ENCODE measurements around the gene PRTN3.

PRTN3 gene

DNA sequence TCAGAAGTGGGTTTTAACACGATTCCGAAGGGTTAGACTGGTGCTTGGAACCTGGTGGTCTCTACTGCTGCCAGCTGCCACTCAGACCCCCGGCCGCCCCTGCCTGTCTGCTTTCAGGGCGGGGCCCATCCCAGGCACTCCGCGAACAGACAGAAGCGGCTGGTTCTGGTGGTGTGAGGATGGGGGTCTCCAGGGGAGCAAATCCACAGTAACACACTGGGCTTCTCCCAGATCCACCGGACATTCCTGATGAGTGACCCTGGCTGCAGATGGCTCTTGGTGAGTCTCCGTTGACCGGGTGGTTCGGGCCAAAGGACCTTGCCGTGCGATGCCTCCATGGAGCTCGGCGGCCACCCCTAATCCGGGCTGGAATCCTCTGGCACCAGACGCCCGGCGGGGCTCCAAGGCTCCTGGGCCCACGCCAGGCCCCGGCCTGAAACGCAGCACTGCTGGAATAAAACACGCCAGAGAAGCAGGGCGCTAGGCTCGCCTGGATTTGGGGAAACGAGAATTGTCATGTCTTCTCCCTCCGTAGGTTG, 45.7 kb upstream of the PRTN3 start:
- Histone ChIP-seq H3K79me1 (ENCODE audit: low read length) (no peaks in the 10 kb centered on the region), H4K8ac (ENCODE audit: low read depth, low read length) (no peak overlapping the region), H3K36me3 (ENCODE audit: control insufficient read depth, insufficient read depth, low read length) (no peaks in the 10 kb centered on the region), H3K4me2 (ENCODE audit: low read length) (no peak overlapping the region), H2BK120ac (ENCODE audit: low read depth, low read length) (no peak overlapping the region), H3K18ac (ENCODE audit: low read length) (no peak overlapping the region), H3K23ac (ENCODE audit: low read length) (no peak overlapping the region), H2BK5ac (ENCODE audit: low read length) (no peak overlapping the region), H3K79me2 (ENCODE audit: control insufficient read depth, insufficient read depth, low read length) (peaks cover 23% of the 10 kb centered on the region), H4K5ac (ENCODE audit: low read length) (no peak overlapping the region), H3K4me3 (ENCODE audit: low read length) (no peak overlapping the region), H3K27ac (ENCODE audit: low read depth, low read length) (no peak overlapping the region), H3K56ac (ENCODE audit: low read length) (no peak overlapping the region), H3K4ac (ENCODE audit: low read depth, low read length) (no peak overlapping the region), H3K4me1 (ENCODE audit: control insufficient read depth, low read depth, low read length) (peaks cover under 1% of the 10 kb centered on the region), H3K9ac (ENCODE audit: low read length) (no peak overlapping the region), H2AK5ac (ENCODE audit: low read length) (no peak overlapping the region), H3K27me3 (ENCODE audit: insufficient read depth, low read length, poor library complexity) (no peaks in the 10 kb centered on the region), H2BK15ac (replicated peaks; ENCODE audit: low read depth) (no peak overlapping the region)
- no peak for DNase-seq
- WGBS (ENCODE audit: extremely low coverage, insufficient coverage, low lambda C conversion rate): no CpG with 5 or more reads among the region's 28 CpGs

DNA sequence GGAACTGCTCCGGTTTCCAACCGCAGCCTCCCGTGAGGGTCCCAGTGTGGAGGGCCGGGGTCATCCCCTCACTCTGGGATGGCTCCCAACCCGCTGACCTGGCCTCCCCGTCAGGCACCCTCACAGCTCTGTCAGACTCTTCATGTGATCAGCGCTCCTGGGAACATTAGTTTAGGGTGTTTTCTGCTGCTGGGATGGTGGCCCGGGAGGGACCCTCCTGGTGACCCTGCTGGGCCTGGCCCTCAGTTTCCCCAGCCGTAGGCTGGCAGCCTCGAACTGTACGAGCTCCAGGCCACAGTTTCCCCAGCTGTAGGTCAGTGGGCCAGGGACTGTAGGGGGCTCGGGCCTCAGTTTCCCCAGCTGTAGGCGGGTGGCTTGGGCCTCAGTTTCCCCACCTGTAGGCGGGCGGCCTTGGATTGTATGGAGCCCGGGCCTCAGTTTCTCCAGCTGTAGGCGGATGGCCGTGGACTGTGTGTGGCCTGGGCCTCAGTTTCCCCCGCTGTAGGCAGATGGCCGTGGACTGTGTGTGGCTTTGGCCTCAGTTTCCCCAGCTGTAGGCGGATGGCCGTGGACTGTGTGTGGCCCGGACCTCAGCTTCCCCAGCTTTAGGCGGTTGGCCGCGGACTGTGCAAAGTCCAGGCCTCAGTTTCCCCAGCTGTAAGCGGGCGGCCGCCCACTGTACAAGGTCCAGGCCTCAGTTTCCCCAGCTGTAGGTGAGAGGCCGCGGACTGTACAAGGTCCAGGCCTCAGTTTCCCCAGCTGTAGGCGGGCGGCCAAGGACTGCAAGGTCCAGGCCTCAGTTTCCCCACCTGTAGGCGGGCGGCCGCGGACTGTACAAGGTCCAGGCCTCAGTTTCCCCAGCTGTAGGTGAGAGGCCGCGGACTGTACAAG, 44.9 kb upstream of the PRTN3 start:
- no peak overlapping the region for H3K23ac ChIP-seq (ENCODE audit: low read length)
- H3K9ac ChIP-seq (ENCODE audit: low read length): no peak overlapping the region
- H3K79me1 ChIP-seq (ENCODE audit: low read length): no peaks in the 10 kb centered on the region
- WGBS (ENCODE audit: extremely low coverage, insufficient coverage, low lambda C conversion rate): no CpG with 5 or more reads among the region's 39 CpGs
- H2AK5ac ChIP-seq (ENCODE audit: low read length): no peak overlapping the region
- no peak overlapping the region for H4K8ac ChIP-seq (ENCODE audit: low read depth, low read length)
- DNase-seq: no peak
- no peak overlapping the region for H4K5ac ChIP-seq (ENCODE audit: low read length)
- H3K27me3 ChIP-seq (ENCODE audit: insufficient read depth, low read length, poor library complexity): no peaks in the 10 kb centered on the region
- H3K79me2 ChIP-seq (ENCODE audit: control insufficient read depth, insufficient read depth, low read length): peaks cover 31% of the 10 kb centered on the region
- H2BK5ac ChIP-seq (ENCODE audit: low read length): no peak overlapping the region
- H3K36me3 ChIP-seq (ENCODE audit: control insufficient read depth, insufficient read depth, low read length): no peaks in the 10 kb centered on the region
- H3K4me2 ChIP-seq (ENCODE audit: low read length): no peak overlapping the region
- H3K4me3 ChIP-seq (ENCODE audit: low read length): no peak overlapping the region
- no peak overlapping the region for H2BK120ac ChIP-seq (ENCODE audit: low read depth, low read length)
- no peak overlapping the region for H3K18ac ChIP-seq (ENCODE audit: low read length)
- no peak overlapping the region for H2BK15ac ChIP-seq (replicated peaks; ENCODE audit: low read depth)
- H3K4me1 ChIP-seq (ENCODE audit: control insufficient read depth, low read depth, low read length): peaks cover 3% of the 10 kb centered on the region
- H3K56ac ChIP-seq (ENCODE audit: low read length): no peak overlapping the region
- H3K4ac ChIP-seq (ENCODE audit: low read depth, low read length): peak overlapping the region; percentile 57
- no peak overlapping the region for H3K27ac ChIP-seq (ENCODE audit: low read depth, low read length)

DNA sequence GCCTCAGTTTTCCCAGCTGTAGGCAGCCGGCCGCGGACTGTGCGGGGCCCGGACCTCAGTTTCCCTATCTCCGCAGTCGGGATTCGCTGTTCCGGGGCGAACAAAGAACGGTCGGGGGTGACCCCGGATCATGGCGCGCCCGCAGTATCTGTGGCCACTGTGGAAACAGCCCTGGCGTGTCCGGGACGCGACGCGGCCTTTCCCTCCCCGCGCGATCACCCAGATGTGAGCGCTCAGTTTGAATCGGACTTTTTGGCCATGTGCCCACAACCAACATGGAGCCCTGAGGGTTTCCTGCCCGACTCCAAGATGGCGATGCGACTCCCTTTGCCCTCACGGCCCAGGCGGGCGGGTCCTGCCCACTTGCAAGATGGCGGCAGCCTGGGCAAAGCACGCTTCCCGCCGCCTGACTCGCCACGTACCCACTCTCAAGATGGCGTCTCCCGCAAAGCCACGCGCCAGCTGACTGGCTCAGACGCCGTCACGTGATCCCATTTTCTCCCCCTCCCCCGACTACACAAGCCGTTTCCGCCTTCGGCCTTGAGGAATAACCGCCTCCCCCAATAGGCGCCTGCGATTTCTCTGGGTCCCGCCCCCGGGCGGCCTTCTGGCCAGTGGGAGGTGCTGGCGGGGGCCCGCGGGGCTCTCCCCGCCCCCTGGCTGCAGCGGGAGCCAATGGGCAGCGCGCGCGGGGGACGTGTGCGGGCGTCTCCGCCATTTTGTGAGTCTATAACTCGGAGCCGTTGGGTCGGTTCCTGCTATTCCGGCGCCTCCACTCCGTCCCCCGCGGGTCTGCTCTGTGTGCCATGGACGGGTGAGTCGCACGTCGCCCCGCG, 43.9 kb upstream of the PRTN3 start, which contains the start of gene PTBP1:
Gene PTBP1 (plus strand): TSS at position 761 of the 836 bp plus-strand sequence. CDS start 46 bp downstream, at position 807.
- Histone ChIP-seq H3K79me1 (ENCODE audit: low read length) (no peaks in the 10 kb centered on the region), H3K79me2 (ENCODE audit: control insufficient read depth, insufficient read depth, low read length) (peaks cover 41% of the 10 kb centered on the region), H2BK15ac (replicated peaks; ENCODE audit: low read depth) (no peak within 1 kb of the TSS), H4K8ac (ENCODE audit: low read depth, low read length) (peak within 1 kb of the TSS; percentile 88), H2AK5ac (ENCODE audit: low read length) (no peak within 1 kb of the TSS), H3K27ac (ENCODE audit: low read depth, low read length) (peak within 1 kb of the TSS; percentile 98), H4K5ac (ENCODE audit: low read length) (no peak within 1 kb of the TSS), H3K9ac (ENCODE audit: low read length) (peak within 1 kb of the TSS; percentile 99), H3K4me3 (ENCODE audit: low read length) (peak within 1 kb of the TSS; percentile 100), H3K18ac (ENCODE audit: low read length) (peak within 1 kb of the TSS; percentile 99), H3K4me1 (ENCODE audit: control insufficient read depth, low read depth, low read length) (peaks cover 3% of the 10 kb centered on the region), H3K56ac (ENCODE audit: low read length) (peak within 1 kb of the TSS; percentile 98), H2BK120ac (ENCODE audit: low read depth, low read length) (peak within 1 kb of the TSS; percentile 92), H2BK5ac (ENCODE audit: low read length) (peak within 1 kb of the TSS; percentile 59), H3K4me2 (ENCODE audit: low read length) (peak within 1 kb of the TSS; percentile 73), H3K23ac (ENCODE audit: low read length) (peak within 1 kb of the TSS; percentile 98), H3K36me3 (ENCODE audit: control insufficient read depth, insufficient read depth, low read length) (no peaks in the 10 kb centered on the region), H3K4ac (ENCODE audit: low read depth, low read length) (peak within 1 kb of the TSS; percentile 100), H3K27me3 (ENCODE audit: insufficient read depth, low read length, poor library complexity) (no peaks in the 10 kb centered on the region)
- whole genome bisulfite sequencing (ENCODE audit: extremely low coverage, insufficient coverage, low lambda C conversion rate): no CpG with 5 or more reads among the region's 83 CpGs
- DNase-seq: peak; percentile 100

DNA sequence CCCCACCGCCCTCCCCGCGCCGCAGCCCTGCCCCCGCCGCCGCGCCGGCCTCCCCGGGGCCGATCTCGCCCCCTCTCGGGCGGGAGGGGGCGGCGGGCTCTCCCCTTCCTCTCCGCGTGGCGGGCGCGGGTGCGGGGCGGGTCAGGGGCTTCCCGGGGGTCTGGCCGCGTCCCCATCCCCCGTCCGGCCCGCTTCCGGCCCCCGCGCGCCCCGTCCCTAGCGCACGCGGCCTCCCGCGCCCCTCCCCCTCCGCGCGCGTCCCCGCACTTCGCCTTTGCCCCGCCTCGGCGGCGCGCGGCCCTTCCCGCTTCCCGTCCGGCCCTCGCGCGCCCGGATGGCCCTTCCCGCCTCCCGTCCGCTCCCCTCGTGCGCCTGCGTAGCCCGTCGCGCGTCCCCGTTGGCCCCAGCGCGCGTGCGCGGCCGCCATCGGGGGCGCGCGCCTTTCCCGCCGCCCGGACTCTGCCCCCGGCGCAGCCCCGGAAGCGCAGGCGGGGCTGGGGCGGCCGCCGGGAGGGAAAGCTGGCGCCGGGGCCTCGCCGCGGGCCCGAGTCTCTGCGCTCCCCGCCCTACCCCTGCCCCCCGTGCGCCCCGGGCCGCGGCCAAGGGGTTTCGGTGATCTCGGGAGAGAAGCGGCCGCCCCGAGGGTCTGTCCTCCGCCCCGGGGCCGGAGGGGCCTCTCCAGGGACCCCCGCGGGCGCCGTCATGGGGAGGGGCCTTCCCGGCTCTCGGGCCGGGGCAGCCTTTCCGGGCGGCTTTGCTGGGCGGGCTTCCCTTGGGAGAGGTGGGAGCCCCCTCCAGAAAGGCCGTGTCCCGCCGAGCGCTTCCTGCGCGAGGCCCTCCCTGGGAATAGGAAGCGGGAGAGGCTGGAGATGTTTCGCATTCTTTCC, 43.0 kb upstream of the PRTN3 start:
- Histone ChIP-seq H3K18ac (ENCODE audit: low read length) (peak overlapping the region; percentile 99), H2AK5ac (ENCODE audit: low read length) (no peak overlapping the region), H4K8ac (ENCODE audit: low read depth, low read length) (peak overlapping the region; percentile 88), H3K4ac (ENCODE audit: low read depth, low read length) (peak overlapping the region; percentile 100), H2BK120ac (ENCODE audit: low read depth, low read length) (peak overlapping the region; percentile 92), H2BK5ac (ENCODE audit: low read length) (peak overlapping the region; percentile 59), H3K79me1 (ENCODE audit: low read length) (no peaks in the 10 kb centered on the region), H2BK15ac (replicated peaks; ENCODE audit: low read depth) (no peak overlapping the region), H3K56ac (ENCODE audit: low read length) (peak overlapping the region; percentile 98), H3K23ac (ENCODE audit: low read length) (peak overlapping the region; percentile 98), H3K27ac (ENCODE audit: low read depth, low read length) (peak overlapping the region; percentile 98), H3K4me2 (ENCODE audit: low read length) (peak overlapping the region; percentile 73), H3K4me3 (ENCODE audit: low read length) (peak overlapping the region; percentile 100), H3K9ac (ENCODE audit: low read length) (peak overlapping the region; percentile 99), H3K79me2 (ENCODE audit: control insufficient read depth, insufficient read depth, low read length) (peaks cover 49% of the 10 kb centered on the region), H3K27me3 (ENCODE audit: insufficient read depth, low read length, poor library complexity) (no peaks in the 10 kb centered on the region), H4K5ac (ENCODE audit: low read length) (no peak overlapping the region), H3K4me1 (ENCODE audit: control insufficient read depth, low read depth, low read length) (peaks cover 3% of the 10 kb centered on the region), H3K36me3 (ENCODE audit: control insufficient read depth, insufficient read depth, low read length) (peaks cover 2% of the 10 kb centered on the region)
- DNase-seq: peak; percentile 94
- WGBS (ENCODE audit: extremely low coverage, insufficient coverage, low lambda C conversion rate): no CpG with 5 or more reads among the region's 129 CpGs

Measured in mesendoderm (in vitro differentiated cells).